GM12891 (cell line): Measurements from ENCODE around the gene CD200. TPM values are rescaled to one million over a fixed set of nuclear protein-coding genes. Genes with fewer than 3 reads are reported as not detected.
A peak's percentile ranks its signal among the peaks of the same experiment; 100 is the strongest.

Experiments used
- DNase-seq: peaks from one replicate; pipeline ENCODE4 v3.0.0; 2011; ENCODE audit warnings: low spot score; ENCODE audit not compliant: insufficient read length
- FAIRE-seq: peaks from 2 replicates; lab custom pipeline; 2011; peaks lifted over from hg19 to GRCh38; lab: Jason Lieb, UNC
- PAX5 ChIP-seq: IDR thresholded peaks from 2 replicates; pipeline ENCODE4 v1.6.1; 2011; ENCODE audit warnings: low read length, moderate library complexity, mild to moderate bottlenecking; ENCODE audit not compliant: insufficient read depth, severe bottlenecking
- POLR2A ChIP-seq: IDR thresholded peaks from 2 replicates; pipeline ENCODE4 v1.6.1; 2011; ENCODE audit warnings: low read depth, low read length, control low read depth
- POLR2AphosphoS5 ChIP-seq: IDR thresholded peaks from 2 replicates; pipeline ENCODE4 v1.6.1; 2011; ENCODE audit warnings: low read depth, low read length, control low read depth
- POU2F2 ChIP-seq: IDR thresholded peaks from 2 replicates; pipeline ENCODE4 v1.6.1; 2011; ENCODE audit warnings: low read depth, mild to moderate bottlenecking, control low read depth, low read length, moderate library complexity
- SPI1 ChIP-seq: IDR thresholded peaks from 2 replicates; pipeline ENCODE4 v1.6.1; 2011; ENCODE audit warnings: low read depth, low read length, control low read depth
- TAF1 ChIP-seq: IDR thresholded peaks from 2 replicates; pipeline ENCODE4 v1.6.1; 2011; ENCODE audit warnings: low read depth, low read length, control low read depth
- polyA plus RNA-seq: library from polyadenylated mRNA; unstranded; fragments of >200 nt; gene quantifications from one replicate; pipeline ENCODE4 v1.2.1, GENCODE V29; 2012; ENCODE audit warnings: low read depth, missing spikeins, inconsistent platforms; ENCODE audit not compliant: missing spikeins

Gene CD200
- 21.5 TPM for polyA plus RNA-seq

GRCh38 chr3:112333002-112333380, at the start of gene CD200:
Gene CD200 (plus strand): TSS chr3:112333156. CDS start chr3:112333213, 57 bp downstream.
- TF ChIP-seq POLR2A, result peak; percentile 68
- TF ChIP-seq SPI1, result no peak
- TF ChIP-seq TAF1, result 0 out of 2 replicates have a peak, but pooled peaks have one; percentile 28
- DNase-seq (peak; percentile 32), FAIRE-seq (no peak)

GRCh38 chr3:112289011-112289410, 43.9 kb upstream of the CD200 start:
- FAIRE-seq (no peak), DNase-seq (no peak)
- TF ChIP-seq POU2F2 (no peak), TAF1 (no peak), SPI1 (no peak)

- TF ChIP-seq POLR2AphosphoS5 (no peak), SPI1 (no peak), POU2F2 (no peak), POLR2A (no peak), PAX5 (no peak), TAF1 (no peak)
- FAIRE-seq, result peak; percentile 92
- no peak for DNase-seq
These were observed 39.3 kb upstream of the CD200 start, which contains the start of gene SLC9C1 for GRCh38 chr3:112293368-112294321. Gene SLC9C1 (minus strand): TSS chr3:112294216. CDS start chr3:112286791, 7,425 bp downstream.

DNA sequence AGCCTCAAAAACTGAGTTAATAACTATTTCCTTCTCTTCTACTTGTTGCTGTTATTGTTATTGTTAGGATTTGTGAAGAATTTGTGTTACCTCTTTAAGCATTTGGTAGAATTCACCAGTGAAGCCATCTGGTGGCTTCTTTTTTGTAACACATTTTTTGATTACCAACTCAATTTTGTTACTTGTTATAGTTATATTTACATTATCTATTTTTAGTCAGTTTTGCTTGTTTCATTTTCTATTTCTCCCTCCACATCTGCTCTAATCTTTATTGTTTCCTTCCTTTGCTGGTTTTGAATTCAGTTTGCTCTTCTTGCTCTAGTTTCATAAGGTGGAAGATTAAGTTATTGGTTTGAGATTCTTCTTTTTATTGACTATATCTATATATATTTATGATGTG, 35.2 kb upstream of the CD200 start:
- DNase-seq, result no peak
- peak; percentile 20 for FAIRE-seq
- TF ChIP-seq POU2F2, result no peak
- no peak for TF ChIP-seq POLR2AphosphoS5
- no peak for TF ChIP-seq SPI1
- TF ChIP-seq PAX5, result no peak
- TF ChIP-seq TAF1, result no peak
- TF ChIP-seq POLR2A, result no peak

DNA sequence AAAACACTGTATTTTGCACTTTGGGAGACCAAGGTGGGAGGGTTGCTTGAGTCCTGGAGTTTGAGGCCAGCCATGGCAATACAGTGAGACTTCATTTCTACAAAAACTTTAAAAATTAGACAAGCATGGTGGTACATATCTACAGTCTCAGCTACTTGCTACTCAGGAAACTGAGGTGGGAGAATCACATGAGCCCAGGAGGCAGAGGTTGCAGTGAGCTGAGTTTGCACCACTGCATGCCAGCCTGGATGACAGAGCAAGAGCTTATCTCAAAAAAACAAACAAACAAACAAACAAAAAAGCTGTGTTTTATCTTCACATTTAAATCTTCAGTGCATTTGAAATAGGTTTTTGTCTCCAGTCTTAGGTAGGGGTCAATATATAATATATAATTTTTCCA, 34.2 kb upstream of the CD200 start:
- DNase-seq (no peak), FAIRE-seq (no peak)

DNA sequence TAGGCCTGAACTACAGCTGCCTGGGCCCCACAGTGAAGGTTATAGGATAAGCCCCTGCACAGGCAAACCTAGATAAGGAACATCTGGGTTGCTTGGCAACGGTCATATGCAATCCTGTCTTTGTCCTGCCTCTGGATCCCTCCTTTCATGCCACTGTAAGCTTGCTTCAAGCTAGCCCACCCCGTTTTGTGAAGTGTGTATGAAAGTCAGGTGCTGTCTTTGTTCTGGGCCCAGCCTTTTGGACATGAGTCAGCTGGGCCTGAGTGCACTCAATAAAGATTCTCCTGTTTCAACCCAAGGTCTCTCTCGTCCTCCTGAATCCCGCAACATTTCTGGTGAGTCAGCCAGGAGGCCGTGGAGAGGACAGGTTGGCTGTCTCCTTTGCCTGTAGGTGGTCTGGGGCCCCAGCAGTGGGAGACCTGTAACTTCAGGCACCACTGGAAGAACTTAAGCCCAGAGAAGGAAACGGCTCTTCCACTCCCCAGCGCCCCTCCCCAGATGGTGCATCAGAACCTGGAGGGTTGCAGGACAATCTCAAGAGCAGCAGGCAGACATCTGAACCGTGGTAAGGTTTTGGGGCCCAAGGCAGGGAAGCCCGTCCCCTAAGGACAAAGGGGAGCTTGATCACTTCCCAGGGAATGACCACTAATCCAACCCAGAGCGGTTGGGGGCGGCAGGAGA, 30.7 kb upstream of the CD200 start:
- no peak for DNase-seq
- no peak for TF ChIP-seq POLR2AphosphoS5
- no peak for TF ChIP-seq TAF1
- no peak for TF ChIP-seq POU2F2
- no peak for TF ChIP-seq PAX5
- no peak for TF ChIP-seq POLR2A
- TF ChIP-seq SPI1, result no peak
- FAIRE-seq, result peak; percentile 73

More for the DNA sequence above, 34.2 kb upstream of the CD200 start:
- TF ChIP-seq POU2F2 (no peak), TAF1 (no peak), PAX5 (no peak), POLR2AphosphoS5 (no peak), SPI1 (no peak), POLR2A (no peak)

- DNase-seq (no peak), FAIRE-seq (no peak)
- TF ChIP-seq POLR2AphosphoS5, result no peak
- no peak for TF ChIP-seq PAX5
- no peak for TF ChIP-seq TAF1
- no peak for TF ChIP-seq POU2F2
- no peak for TF ChIP-seq POLR2A
- no peak for TF ChIP-seq SPI1
These were observed 29.8 kb upstream of the CD200 start for GRCh38 chr3:112302881-112303763.

DNA sequence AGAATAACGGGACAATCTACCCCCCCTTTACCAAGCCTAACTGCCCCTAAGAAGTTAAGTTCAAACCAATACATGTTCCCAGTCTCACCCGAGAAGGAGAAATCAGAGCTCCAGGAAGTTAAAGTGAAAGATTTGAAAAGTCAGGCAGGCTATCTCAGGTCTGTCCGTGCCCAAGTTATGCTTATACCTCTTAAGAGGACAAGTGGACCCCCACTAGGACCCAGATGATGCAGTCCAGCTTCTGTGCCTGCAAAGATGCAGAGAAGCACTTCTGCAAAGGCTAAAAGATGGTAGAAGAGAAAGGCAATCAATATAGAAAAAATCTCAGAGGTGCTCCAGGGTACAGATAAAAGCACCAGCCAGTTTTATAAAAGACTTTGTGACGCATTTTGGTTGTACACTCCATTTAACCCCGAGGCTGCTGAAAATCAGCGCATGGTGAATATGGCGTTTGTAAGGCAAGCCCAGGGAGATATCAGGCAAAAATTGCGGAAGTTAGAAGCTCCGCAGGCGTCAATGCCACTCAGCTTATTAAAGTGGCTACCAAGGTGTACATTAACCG, 29.1 kb upstream of the CD200 start:
- FAIRE-seq (peak; percentile 88), DNase-seq (no peak)
- no peak for TF ChIP-seq POU2F2
- no peak for TF ChIP-seq SPI1
- no peak for TF ChIP-seq POLR2AphosphoS5
- TF ChIP-seq TAF1, result no peak
- TF ChIP-seq POLR2A, result no peak
- TF ChIP-seq PAX5, result no peak
